Muscle of leg (tissue), 11 donors: ENCODE data around the gene IGF1. TPM values are rescaled to one million over a fixed set of nuclear protein-coding genes. Genes with fewer than 3 reads are reported as not detected.
"Not testable (repeated sequence)": the region's sequence is repeated elsewhere in the genome, so short reads cannot be mapped to it uniquely, and the experiment has no call there.

Experiments used
- DNase-seq: peaks from one replicate; pipeline ENCODE4 v3.0.0; 2013
- H3K27ac ChIP-seq: one replicate; pipeline ENCODE4 v1.5.1; 2013; ENCODE audit warnings: mild to moderate bottlenecking, low read length, control low read depth
- H3K27me3 ChIP-seq: one replicate; pipeline ENCODE4 v1.6.1; 2013; ENCODE audit warnings: low read length; ENCODE audit not compliant: control insufficient read depth, insufficient read depth
- H3K36me3 ChIP-seq: one replicate; pipeline ENCODE4 v1.6.1; 2013; ENCODE audit warnings: low read length; ENCODE audit not compliant: control insufficient read depth, insufficient read depth
- H3K4me1 ChIP-seq: one replicate; pipeline ENCODE4 v1.6.1; 2013; ENCODE audit warnings: low read length; ENCODE audit not compliant: control insufficient read depth, insufficient read depth
- H3K4me3 ChIP-seq: one replicate; pipeline ENCODE4 v1.5.1; 2013; ENCODE audit warnings: low read length, control low read depth
- H3K9me3 ChIP-seq: replicated peaks from 2 replicates; pipeline ENCODE4 v1.6.1; 2013; ENCODE audit warnings: low read depth, low read length; ENCODE audit not compliant: control insufficient read depth
- WGBS: methylation state at CpG from one replicate; pipeline ENCODE4 v1.1.5; 2013; ENCODE audit warnings: missing lambda C conversion rate; ENCODE audit not compliant: insufficient coverage; 5-methylcytosine and 5-hydroxymethylcytosine counted together
- polyA plus RNA-seq, 8 donors: library from polyadenylated mRNA; unstranded; fragments of 120-200 nt; gene quantifications; one replicate each; pipeline versions ENCODE4 v1.2.1 to v1.2.3, GENCODE V29; 2013; ENCODE audit warnings: inconsistent platforms in 1 of 8, low replicate concordance in 1 of 8; ENCODE audit not compliant: insufficient read length in 8 of 8, insufficient read depth in 1 of 8
- total RNA-seq: library from RNA; stranded (reverse); fragments of 120-200 nt; gene quantifications from one replicate; pipeline ENCODE4 v1.2.4, GENCODE V29; 2013

Gene IGF1
- total and polyA plus RNA-seq, 9 donors, result 21.0 to 41.9 (median 26.5) TPM

DNA sequence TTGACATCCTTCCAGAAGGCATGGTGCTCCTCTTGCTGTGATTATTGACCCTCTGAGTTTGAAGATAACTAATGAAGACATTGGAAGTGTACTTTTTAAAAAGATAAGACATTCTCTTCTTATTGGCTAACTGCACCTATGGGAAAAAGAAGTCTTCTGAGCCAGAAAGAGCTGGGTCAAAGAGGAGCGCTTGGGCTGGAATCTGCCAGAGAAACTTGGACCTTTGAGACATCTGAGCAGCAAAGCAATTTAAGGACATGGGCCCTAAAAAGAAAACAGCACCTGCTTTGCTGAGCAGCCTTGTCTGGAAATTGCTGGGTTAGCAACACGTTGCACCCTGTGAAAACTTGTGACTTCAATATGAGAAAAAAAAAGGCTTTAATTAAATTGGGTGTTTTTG lies 27.8 kb downstream of the IGF1 start:
- WGBS, result 31% methylated on average over 1 of the region's 2 CpGs
- no peak for DNase-seq
- Histone ChIP-seq H3K27ac (no peak overlapping the region), H3K4me1 (no peaks in the 10 kb centered on the region), H3K9me3 (no peaks in the 10 kb centered on the region), H3K4me3 (no peak overlapping the region), H3K27me3 (no peaks in the 10 kb centered on the region), H3K36me3 (no peaks in the 10 kb centered on the region)

DNA sequence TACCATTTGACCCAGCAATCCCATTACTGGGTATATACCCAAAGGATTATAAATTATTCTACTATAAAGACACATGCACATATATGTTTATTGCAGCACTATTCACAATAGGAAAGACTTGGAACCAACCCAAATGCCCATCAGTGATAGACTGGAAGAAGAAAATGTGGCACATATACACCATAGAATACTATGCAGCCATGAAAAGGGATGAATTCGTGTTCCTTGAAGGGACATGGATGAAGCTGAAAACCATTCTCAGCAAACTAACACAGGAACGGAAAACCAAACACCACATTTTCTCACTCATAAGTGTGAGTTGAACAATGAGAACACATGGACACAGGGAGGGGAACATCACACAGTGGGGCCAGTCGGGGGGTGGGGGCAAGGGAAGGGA lies 31.3 kb downstream of the IGF1 start:
- WGBS, result no CpG with 5 or more reads among the region's 3 CpGs
- H3K9me3 ChIP-seq, DNase-seq: not testable (repeated sequence)

DNA sequence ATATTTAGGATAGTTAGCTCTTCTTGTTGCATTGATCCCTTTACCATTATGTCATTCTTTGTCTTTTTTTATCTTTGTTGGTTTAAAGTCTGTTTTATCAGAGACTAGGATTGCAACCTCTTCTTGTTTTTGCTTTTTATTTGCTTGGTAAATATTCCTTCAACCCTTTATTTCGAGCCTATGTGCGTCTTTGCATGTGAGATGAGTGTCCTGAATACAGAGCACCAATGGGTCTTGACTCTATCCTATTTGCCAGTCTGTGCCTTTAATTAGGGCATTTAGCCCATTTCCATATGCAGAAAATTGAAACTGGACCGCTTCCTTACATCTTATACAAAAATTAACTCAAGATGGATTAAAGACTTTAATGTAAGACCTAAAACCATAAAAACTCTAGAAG lies 32.9 kb downstream of the IGF1 start:
- not testable (repeated sequence) for H3K4me1 ChIP-seq, H3K36me3 ChIP-seq, H3K27me3 ChIP-seq, H3K4me3 ChIP-seq, DNase-seq, H3K9me3 ChIP-seq, H3K27ac ChIP-seq
- WGBS, result no CpG with 5 or more reads among the region's 3 CpGs

More for the DNA sequence above, 31.3 kb downstream of the IGF1 start:
- not testable (repeated sequence) for H3K27me3 ChIP-seq, H3K4me3 ChIP-seq, H3K27ac ChIP-seq, H3K36me3 ChIP-seq, H3K4me1 ChIP-seq

DNA sequence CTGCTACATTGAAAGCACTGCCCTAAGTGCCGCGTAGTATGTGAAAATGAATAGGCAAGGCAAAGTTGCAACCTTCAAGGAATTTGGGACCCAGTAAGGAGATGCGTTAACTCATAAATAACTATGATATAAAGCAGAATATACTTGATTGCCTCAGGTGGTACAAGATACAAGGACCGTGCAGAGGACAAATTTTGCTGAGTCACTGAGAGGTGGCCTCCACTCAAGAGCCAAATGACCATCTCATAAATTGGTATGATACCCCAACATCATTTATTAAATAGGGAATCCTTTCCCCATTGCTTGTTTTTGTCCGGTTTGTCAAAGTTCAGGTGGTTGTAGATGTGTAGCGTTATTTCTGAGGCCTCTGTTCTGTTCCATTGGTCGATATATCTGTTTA lies 35.7 kb downstream of the IGF1 start:
- Histone ChIP-seq H3K9me3 (peaks cover 2% of the 10 kb centered on the region), H3K4me3 (no peak overlapping the region), H3K27ac (no peak overlapping the region), H3K4me1 (peaks cover 5% of the 10 kb centered on the region), H3K27me3 (no peaks in the 10 kb centered on the region), H3K36me3 (no peaks in the 10 kb centered on the region)
- no peak for DNase-seq
- WGBS, result no CpG with 5 or more reads among the region's 7 CpGs

DNA sequence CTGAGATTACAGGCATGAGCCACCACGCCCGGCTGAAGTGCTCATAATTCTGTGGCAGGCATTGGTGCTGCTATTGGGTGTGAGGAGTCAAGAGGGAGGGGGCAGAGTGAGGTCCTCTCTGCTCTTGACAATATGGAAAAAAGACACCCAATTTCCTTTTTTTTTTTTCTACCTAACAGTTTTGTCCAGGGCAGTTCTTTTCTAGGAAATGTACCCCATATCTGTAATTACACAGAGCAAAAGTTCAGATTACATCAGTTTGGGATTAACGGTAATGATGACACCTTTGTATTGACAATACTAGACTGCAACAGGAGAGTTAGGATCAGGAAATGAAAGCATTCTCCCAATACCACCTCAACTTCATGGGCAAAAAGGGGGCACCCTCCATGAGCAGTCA lies 36.3 kb downstream of the IGF1 start:
- DNase-seq, result no peak
- Histone ChIP-seq H3K4me3 (no peak overlapping the region), H3K9me3 (peaks cover 2% of the 10 kb centered on the region), H3K27me3 (no peaks in the 10 kb centered on the region), H3K4me1 (peaks cover 6% of the 10 kb centered on the region), H3K27ac (no peak overlapping the region), H3K36me3 (no peaks in the 10 kb centered on the region)
- no CpG with 5 or more reads among the region's 3 CpGs for WGBS

DNA sequence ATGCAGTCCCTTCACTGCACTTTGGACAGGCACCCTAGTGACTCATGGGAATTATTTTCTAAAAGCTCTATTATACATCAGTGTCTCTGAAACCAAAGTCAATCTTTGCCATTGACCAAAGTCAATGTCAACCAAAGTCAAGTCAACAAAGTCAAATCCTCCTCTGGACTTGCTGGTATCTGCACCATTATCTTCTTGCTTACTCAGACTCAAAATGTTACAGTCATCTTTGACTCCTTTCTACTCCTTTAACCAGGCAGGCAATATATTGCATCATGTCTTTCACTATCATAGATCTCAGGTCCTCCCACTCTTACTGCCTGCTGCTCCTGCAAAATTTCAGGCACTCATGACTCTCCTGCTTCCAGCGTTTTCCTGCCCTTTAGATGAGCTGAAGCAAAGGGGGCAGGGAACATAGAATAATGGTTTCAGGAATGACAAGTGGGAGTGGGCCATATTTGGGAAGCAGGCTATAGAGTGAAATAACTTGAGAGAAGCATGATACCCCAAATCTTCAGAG lies 39.2 kb downstream of the IGF1 start:
- H3K4me3 ChIP-seq, result no peak overlapping the region
- peaks cover 2% of the 10 kb centered on the region for H3K9me3 ChIP-seq
- WGBS, result no CpG with 5 or more reads among the region's 1 CpG
- DNase-seq, result no peak
- H3K4me1 ChIP-seq, result peaks cover 6% of the 10 kb centered on the region
- no peaks in the 10 kb centered on the region for H3K27me3 ChIP-seq
- no peak overlapping the region for H3K27ac ChIP-seq
- no peaks in the 10 kb centered on the region for H3K36me3 ChIP-seq

DNA sequence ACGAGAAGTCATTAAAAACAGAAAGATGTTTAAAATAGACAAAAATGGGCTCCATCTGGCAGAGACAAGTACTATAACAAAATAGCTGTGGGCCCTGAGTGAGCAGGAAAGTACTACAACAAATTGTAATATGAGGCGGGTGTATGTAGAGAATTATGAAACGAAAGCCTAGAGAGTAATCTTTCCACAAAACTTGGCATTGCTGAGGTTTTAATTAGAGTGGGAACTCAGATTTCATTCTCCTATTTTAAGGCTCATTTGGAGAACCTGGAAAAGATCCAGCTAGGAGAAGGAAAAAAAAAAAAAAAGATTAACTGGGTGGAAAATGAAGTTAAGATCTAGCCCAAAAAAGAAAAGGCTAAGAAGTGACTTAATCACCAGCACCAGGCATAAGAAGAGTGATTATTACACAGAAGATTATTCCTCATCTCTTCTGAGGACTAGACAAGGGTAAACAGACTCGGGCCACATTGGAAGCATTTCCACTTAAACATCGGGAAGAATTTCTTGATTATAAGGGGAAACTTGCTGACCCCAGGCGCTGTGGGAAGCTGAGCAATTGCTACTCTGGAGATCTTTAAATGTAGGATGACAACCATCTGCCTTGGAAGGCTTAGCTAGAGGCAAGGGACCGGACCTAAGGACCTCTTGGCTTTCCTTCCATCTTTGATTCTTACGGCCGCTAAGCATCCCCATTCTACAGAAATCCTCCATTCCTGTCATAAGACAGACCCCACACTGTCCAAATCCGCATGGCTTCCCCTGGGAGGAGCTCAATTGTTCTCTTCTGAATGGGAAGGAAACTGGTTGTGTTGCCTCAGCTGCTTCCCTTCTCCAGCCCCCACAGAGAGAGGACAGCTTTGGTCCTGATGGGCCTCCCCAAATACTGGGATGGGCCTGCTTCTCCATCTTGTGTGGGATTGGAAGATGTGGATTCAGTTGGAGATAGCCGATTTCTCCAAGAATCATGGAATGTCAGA lies 40.6 kb downstream of the IGF1 start:
- Histone ChIP-seq H3K27ac (peak overlapping the region; percentile 76), H3K36me3 (no peaks in the 10 kb centered on the region), H3K4me3 (no peak overlapping the region), H3K9me3 (peaks cover under 1% of the 10 kb centered on the region), H3K4me1 (peaks cover 6% of the 10 kb centered on the region), H3K27me3 (no peaks in the 10 kb centered on the region)
- WGBS, result 80% methylated on average over 1 of the region's 11 CpGs
- DNase-seq, result peak; percentile 87

DNA sequence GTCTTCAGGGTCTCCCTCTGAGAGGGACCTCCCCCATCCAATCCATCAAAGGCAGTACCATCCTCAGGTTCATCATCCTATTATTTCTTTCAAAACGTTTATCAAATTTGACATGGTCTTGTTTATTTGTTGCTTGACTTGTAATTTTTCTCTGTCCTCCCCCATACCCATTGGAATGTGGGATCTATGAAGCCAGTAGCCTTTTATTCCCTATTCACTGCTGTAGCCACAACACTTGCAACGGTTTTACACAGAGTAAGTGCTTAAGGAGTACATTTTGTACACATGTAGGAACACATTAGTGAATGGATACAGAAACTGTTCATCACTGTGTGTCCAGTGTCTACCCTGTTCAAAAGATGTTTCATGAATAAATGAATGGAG lies 41.5 kb downstream of the IGF1 start:
- Histone ChIP-seq H3K27ac (peak overlapping the region; percentile 56), H3K9me3 (no peaks in the 10 kb centered on the region), H3K4me3 (no peak overlapping the region), H3K27me3 (no peaks in the 10 kb centered on the region), H3K4me1 (peaks cover 6% of the 10 kb centered on the region), H3K36me3 (no peaks in the 10 kb centered on the region)
- WGBS, result no CpG with 5 or more reads among the region's 2 CpGs
- no peak for DNase-seq

DNA sequence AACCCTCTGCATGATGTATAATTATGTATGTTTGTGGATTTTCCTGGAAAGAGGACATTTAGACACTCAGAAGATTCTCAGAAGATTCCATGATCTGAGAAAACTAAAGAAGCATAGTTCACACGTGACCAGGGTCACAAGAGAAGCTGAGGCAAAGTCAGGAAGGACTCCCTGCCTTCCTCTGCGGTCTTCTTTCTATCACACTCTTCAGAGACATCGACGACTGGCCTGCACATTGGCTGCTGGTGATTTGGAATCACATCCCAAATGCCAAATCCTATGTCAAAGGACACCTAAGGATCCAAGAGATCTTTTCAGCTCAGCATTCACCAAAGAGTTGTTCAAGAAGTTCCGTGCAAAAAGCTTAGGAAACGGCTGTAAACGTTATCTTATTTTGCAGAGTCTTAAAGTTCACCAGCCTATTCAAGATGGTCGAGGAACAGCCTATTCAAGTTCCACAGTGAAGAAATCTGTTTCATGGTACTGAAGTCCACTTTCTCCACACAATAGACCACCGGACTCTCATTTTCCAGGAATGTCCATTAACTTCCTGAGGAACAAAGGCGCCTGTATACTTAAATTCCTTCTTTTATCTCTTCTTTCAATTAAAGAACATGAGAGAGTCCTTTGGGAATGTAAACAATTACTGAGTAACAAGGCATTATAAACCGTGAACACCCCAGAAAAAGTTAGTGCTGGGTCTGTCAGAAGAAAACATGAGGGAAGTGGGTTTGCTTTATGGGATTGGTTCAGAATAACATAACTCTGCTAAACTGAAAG lies 42.1 kb downstream of the IGF1 start:
- no peaks in the 10 kb centered on the region for H3K9me3 ChIP-seq
- no peak overlapping the region for H3K27ac ChIP-seq
- H3K4me1 ChIP-seq, result peaks cover 6% of the 10 kb centered on the region
- no peak for DNase-seq
- no peaks in the 10 kb centered on the region for H3K36me3 ChIP-seq
- H3K4me3 ChIP-seq, result no peak overlapping the region
- no peaks in the 10 kb centered on the region for H3K27me3 ChIP-seq
- 89% methylated on average over 7 of the region's 11 CpGs for WGBS

DNA sequence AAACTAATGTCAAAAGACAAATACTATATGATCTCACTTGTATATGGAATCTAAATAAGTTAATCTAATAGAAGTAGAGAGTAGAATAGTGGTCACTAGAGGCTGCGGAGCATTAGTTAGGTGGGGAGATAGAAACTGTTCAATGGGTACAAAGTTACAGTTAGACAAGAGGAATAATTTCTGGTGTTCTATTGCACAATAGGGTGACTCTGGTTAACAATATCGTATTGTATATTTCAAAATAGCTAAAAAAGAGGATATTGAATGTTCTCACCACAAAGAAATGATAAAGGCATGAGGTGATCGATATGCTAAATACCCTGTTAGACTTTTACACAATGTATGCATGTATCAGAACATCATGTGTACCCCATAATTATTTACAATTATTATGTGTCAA lies 42.9 kb downstream of the IGF1 start:
- Histone ChIP-seq H3K27ac (no peak overlapping the region), H3K9me3 (no peaks in the 10 kb centered on the region), H3K4me1 (peaks cover 8% of the 10 kb centered on the region), H3K36me3 (no peaks in the 10 kb centered on the region), H3K4me3 (no peak overlapping the region), H3K27me3 (no peaks in the 10 kb centered on the region)
- WGBS, result 100% methylated on average over 1 of the region's 3 CpGs
- DNase-seq, result no peak
